Pancreas (tissue), 10 donors: ENCODE measurements around the gene SLIT3. TPM values are rescaled to one million over a fixed set of nuclear protein-coding genes. Genes with fewer than 3 reads are reported as not detected.

Experiments used
- ATAC-seq, 4 donors: fragments of 200-7000 bp; cut with Tn5 transposase; one replicate each; pipeline versions ENCODE4 v1.8.0 to v1.9.1; 2020; ENCODE audit warnings: mild to moderate bottlenecking in 4 of 4, moderate library complexity in 4 of 4
- DNase-seq, 6 donors: peaks; one replicate each; pipeline ENCODE4 v3.0.0-alpha.2; 2020
- FAIRE-seq: peaks from 2 replicates; lab custom pipeline; 2012; peaks lifted over from hg19 to GRCh38; lab: Jason Lieb, UNC
- H3K27ac ChIP-seq, 4 donors: fragments of 200-600 bp; sonication (generic); 1 replicate in 3 of 4; 2 replicates in 1 of 4; pipeline versions ENCODE4 v1.5.0 to v1.8.0; 2020
- H3K27me3 ChIP-seq, 4 donors: fragments of 200-600 bp; one replicate each; pipeline ENCODE4 v1.8.0; 2021
- H3K36me3 ChIP-seq, 3 donors: fragments of 200-600 bp; sonication (generic) in 1 of 3; one replicate each; pipeline versions ENCODE4 v1.5.0 to v1.8.0; 2020 to 2021
- H3K4me1 ChIP-seq, 3 donors: fragments of 200-600 bp; one replicate each; pipeline ENCODE4 v1.8.0; 2021
- H3K4me3 ChIP-seq, 4 donors: fragments of 200-600 bp; sonication (generic) in 2 of 4; one replicate each; pipeline versions ENCODE4 v1.5.0 to v1.8.0; 2020 to 2021
- H3K9me3 ChIP-seq, 4 donors: fragments of 200-600 bp; one replicate each; pipeline ENCODE4 v1.8.0; 2021
- CTCF ChIP-seq, 4 donors: fragments of 200-600 bp; sonication (generic) in 3 of 4; IDR thresholded peaks; one replicate each; pipeline versions ENCODE4 v1.5.0 to v1.8.0; 2021; ENCODE audit warnings: antibody characterized with exemption in 4 of 4
- WGBS, 2 donors: extraction: QIAGEN DNeasy Blood & Tissue Kit; methylation state at CpG; one replicate each; pipeline ENCODE4 v1.1.7; 2013; 5-methylcytosine and 5-hydroxymethylcytosine counted together
- intact Hi-C, 3 donors: fragments of 100-400 bp; cut with DNase I; formaldehyde crosslinking; loops; one replicate each; pipeline versions ENCODE4 v1.11.1 to v1.14.2; 2022
- polyA plus RNA-seq, 2 donors: library from polyadenylated mRNA; stranded (reverse); fragments of 200-250 nt; gene quantifications; one replicate each; pipeline ENCODE4 v1.2.3, GENCODE V29; 2013
- total RNA-seq, 6 donors: library from RNA; stranded (reverse); fragmentation: NEBNext Ultra II Directional in 4 of 6; extraction: Animal tissue kit (Norgen Biotek cat#: 25700) in 4 of 6; gene quantifications; one replicate each; pipeline versions ENCODE4 v1.2.1 to v1.2.4, GENCODE V29; 2021 to 2023
- donor health status: healthy with polysubstance abuse.
- donor health status: DM: no; HTN: no; CAD: no; lungs with moderate emphysema.
- donor health status: DM: no; HTN: no; CAD: no.
- donor health status: control.
- donor health status: control.
- donor health status: Bipolar disorder and iron deficiency.
- donor health status: DM: yes; HTN: yes; CAD: no.
- donor health status: DM: no; HTN: no; CAD: no.
- donor health status: DM: no; HTN: no; CAD: no.
- donor health status: DM: yes; HTN: yes; CAD: no.

Gene SLIT3
- total and polyA plus RNA-seq, 8 donors = 1.1 to 11.4 (median 2.1) TPM

- ATAC-seq (no peak), FAIRE-seq (no peak), DNase-seq (no peak)
- Histone ChIP-seq H3K9me3 (no peaks in the 10 kb centered on the region), H3K27me3 (no peaks in the 10 kb centered on the region), H3K27ac (no peak overlapping the region), H3K4me1 (no peaks in the 10 kb centered on the region), H3K36me3 (no peaks in the 10 kb centered on the region), H3K4me3 (no peak overlapping the region)
- intact Hi-C loops = no loop called here
- TF ChIP-seq CTCF (IDR thresholded peaks at IDR 0.05) = no peak
- 69 to 84% methylated on average over 9 of the region's 9 CpGs for WGBS, 2 donors
Measured at GRCh38 chr5:168773226-168773625, 527.7 kb downstream of the SLIT3 start.

- H3K27ac ChIP-seq = no peak overlapping the region
- H3K4me1 ChIP-seq = no peaks in the 10 kb centered on the region
- no peaks in the 10 kb centered on the region for H3K27me3 ChIP-seq
- TF ChIP-seq CTCF (IDR thresholded peaks at IDR 0.05) = no peak
- H3K36me3 ChIP-seq = no peaks in the 10 kb centered on the region
- ATAC-seq (no peak), FAIRE-seq (no peak), DNase-seq (peak in 1 of 6 donors; percentile 46)
- intact Hi-C loops = no loop called here
- H3K4me3 ChIP-seq = no peak overlapping the region
- WGBS, 2 donors = 77 to 84% methylated on average over 22 of the region's 22 CpGs
- no peaks in the 10 kb centered on the region for H3K9me3 ChIP-seq
Measured at GRCh38 chr5:168772316-168772961, 528.5 kb downstream of the SLIT3 start.

- H3K27me3 ChIP-seq = no peaks in the 10 kb centered on the region
- no peak overlapping the region for H3K4me3 ChIP-seq
- H3K27ac ChIP-seq = no peak overlapping the region
- no peak for FAIRE-seq
- H3K4me1 ChIP-seq = no peaks in the 10 kb centered on the region
- WGBS, 2 donors = 63 to 74% methylated on average over 6 of the region's 6 CpGs
- intact Hi-C loops = no loop called here
- no peak for TF ChIP-seq CTCF (IDR thresholded peaks at IDR 0.05)
- no peak for DNase-seq
- no peak for ATAC-seq
- no peaks in the 10 kb centered on the region for H3K9me3 ChIP-seq
- H3K36me3 ChIP-seq = no peaks in the 10 kb centered on the region
Measured at GRCh38 chr5:168771678-168772077, 529.3 kb downstream of the SLIT3 start.

GRCh38 chr5:168770996-168771395 lies 529.9 kb downstream of the SLIT3 start:
- TF ChIP-seq CTCF (IDR thresholded peaks at IDR 0.05) = no peak
- 66 to 75% methylated on average over 5 of the region's 5 CpGs for WGBS, 2 donors
- Histone ChIP-seq H3K27me3 (no peaks in the 10 kb centered on the region), H3K36me3 (no peaks in the 10 kb centered on the region), H3K27ac (no peak overlapping the region), H3K9me3 (no peaks in the 10 kb centered on the region), H3K4me3 (no peak overlapping the region), H3K4me1 (no peaks in the 10 kb centered on the region)
- FAIRE-seq (no peak), ATAC-seq (no peak), DNase-seq (no peak)
- intact Hi-C loops = no loop called here

- no peak for DNase-seq
- ATAC-seq = no peak
- Histone ChIP-seq H3K27me3 (no peaks in the 10 kb centered on the region), H3K36me3 (no peaks in the 10 kb centered on the region), H3K4me1 (no peaks in the 10 kb centered on the region), H3K4me3 (no peak overlapping the region), H3K9me3 (no peaks in the 10 kb centered on the region), H3K27ac (no peak overlapping the region)
- intact Hi-C loops = no loop called here
- 59 to 77% methylated on average over 8 of the region's 8 CpGs for WGBS, 2 donors
- TF ChIP-seq CTCF (IDR thresholded peaks at IDR 0.05) = no peak
- FAIRE-seq = no peak
Measured at GRCh38 chr5:168770036-168770498, 530.9 kb downstream of the SLIT3 start.
